ENCODE measurements around the gene PCK2. TPM values are rescaled to one million over a fixed set of nuclear protein-coding genes. Genes with fewer than 3 reads are reported as not detected.

The PCK2 gene
- total and polyA plus RNA-seq, 4 donors: 39.8 to 250 (median 221) TPM

DNA sequence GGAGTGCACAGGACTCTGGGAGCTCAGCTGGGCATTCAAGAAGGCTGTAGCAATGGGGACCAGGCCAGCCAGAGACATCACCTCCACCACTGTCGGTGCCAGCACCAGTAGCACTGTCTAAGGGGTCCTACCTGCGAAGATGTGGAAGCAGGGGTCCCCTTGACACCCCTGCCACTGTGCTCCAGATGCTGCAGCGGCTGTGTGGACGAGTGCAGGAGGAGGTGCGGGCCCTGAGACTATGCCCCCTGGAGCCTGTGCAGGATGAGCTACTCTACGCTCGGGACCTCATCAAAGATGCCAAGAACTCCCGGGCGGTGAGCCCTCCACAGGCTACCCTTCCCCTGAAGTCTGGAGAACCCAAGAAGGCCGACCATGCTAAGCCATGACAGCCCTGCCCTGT is 33.7 kb upstream of the PCK2 start:
- DNase-seq (ENCODE audit: low spot score): no peak
- H3K36me3 ChIP-seq (ENCODE audit: control insufficient read depth in 4 of 4, insufficient read depth in 3 of 4, low read depth in 1 of 4, low read length in 3 of 4): no peaks in the 10 kb centered on the region
- TF ChIP-seq MAX (IDR thresholded peaks at IDR 0.05) (no peak), JUND (IDR thresholded peaks at IDR 0.05) (no peak)
- no peaks in the 10 kb centered on the region for H3K9me3 ChIP-seq (ENCODE audit: control insufficient read depth in 4 of 4, low read length in 3 of 4)
- no peak overlapping the region for H3K27ac ChIP-seq (ENCODE audit: low read depth in 1 of 2, low read length in 2 of 2)
- no peak overlapping the region for H3K4me3 ChIP-seq (ENCODE audit: low read depth in 1 of 3, low read length in 3 of 3)
- no peaks in the 10 kb centered on the region for H3K27me3 ChIP-seq (ENCODE audit: control insufficient read depth in 4 of 4, insufficient read depth in 4 of 4, low read length in 3 of 4)
- peaks cover 34 to 80% (median 65%) of the 10 kb centered on the region in 4 donors for H3K4me1 ChIP-seq (ENCODE audit: control insufficient read depth in 4 of 4, insufficient read depth in 4 of 4, low read length in 3 of 4)
- H3K9ac ChIP-seq (ENCODE audit: low read depth in 1 of 2, low read length in 2 of 2): no peak overlapping the region
- WGBS: 95% methylated on average over 10 of the region's 10 CpGs

DNA sequence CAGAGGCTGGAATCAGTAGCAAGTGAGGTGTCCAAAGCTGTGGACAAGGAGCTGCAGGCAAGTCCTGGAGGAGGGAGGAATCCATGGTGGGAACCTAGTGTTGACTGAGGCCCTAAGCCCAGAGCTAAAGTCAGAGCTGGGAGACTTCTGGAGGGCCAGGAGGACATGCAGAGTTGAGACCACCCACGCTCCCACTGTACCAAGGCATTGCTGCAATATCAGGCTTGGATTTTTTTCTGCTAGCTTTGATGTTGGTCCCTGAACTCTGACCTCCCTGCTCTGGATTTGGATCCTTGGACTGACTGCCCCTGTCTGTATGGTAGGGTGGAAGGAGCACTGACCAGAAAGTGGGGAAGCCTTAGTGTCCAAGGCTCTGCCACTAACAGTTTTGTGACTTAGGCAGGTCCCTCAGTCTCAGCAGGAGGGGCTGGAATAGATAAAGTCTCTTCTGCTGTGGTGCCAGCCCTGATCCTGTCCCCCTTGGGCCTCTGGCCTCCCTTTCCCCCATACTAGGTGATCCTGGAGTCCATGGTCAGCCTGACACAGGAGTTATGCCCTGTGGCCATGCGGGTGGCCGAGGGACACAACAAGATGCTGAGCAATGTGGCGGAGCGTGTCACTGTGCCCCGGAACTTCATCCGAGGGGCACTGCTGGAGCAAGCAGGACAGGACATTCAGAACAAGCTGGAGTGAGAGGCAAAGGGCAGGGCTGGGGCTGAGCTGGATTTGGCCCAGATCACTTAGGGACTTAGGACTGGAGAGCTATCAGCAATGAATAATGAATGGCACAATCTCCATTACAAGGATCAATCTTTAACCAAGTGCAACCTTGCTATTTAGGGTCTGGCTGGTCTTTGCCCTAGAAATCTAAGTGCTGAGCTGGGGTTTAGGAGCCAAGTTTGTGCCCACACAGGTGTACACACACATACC is 32.9 kb upstream of the PCK2 start:
- Histone ChIP-seq H3K9me3 (ENCODE audit: control insufficient read depth in 4 of 4, low read length in 3 of 4) (no peaks in the 10 kb centered on the region), H3K36me3 (ENCODE audit: control insufficient read depth in 4 of 4, insufficient read depth in 3 of 4, low read depth in 1 of 4, low read length in 3 of 4) (no peaks in the 10 kb centered on the region), H3K27me3 (ENCODE audit: control insufficient read depth in 4 of 4, insufficient read depth in 4 of 4, low read length in 3 of 4) (no peaks in the 10 kb centered on the region), H3K9ac (ENCODE audit: low read depth in 1 of 2, low read length in 2 of 2) (no peak overlapping the region), H3K4me3 (ENCODE audit: low read depth in 1 of 3, low read length in 3 of 3) (no peak overlapping the region), H3K4me1 (ENCODE audit: control insufficient read depth in 4 of 4, insufficient read depth in 4 of 4, low read length in 3 of 4) (peaks cover 35 to 85% (median 71%) of the 10 kb centered on the region in 4 donors), H3K27ac (ENCODE audit: low read depth in 1 of 2, low read length in 2 of 2) (peak overlapping the region; percentile 44 to 71)
- no peak for TF ChIP-seq EGR1 (IDR thresholded peaks at IDR 0.05; ENCODE audit: low read depth in 2 of 2)
- TF ChIP-seq TAF1 (conservative IDR thresholded peaks at IDR 0.05): no peak
- TF ChIP-seq JUND (IDR thresholded peaks at IDR 0.05): peak in 1 of 2 donors; percentile 86
- TF ChIP-seq MAX (IDR thresholded peaks at IDR 0.05): no peak
- TF ChIP-seq REST (IDR thresholded peaks at IDR 0.05): peak; percentile 78
- TF ChIP-seq ZBTB33 (IDR thresholded peaks at IDR 0.05): no peak
- TF ChIP-seq HNF4G (IDR thresholded peaks at IDR 0.05): peak; percentile 97
- peak; percentile 66 for TF ChIP-seq FOXA2 (IDR thresholded peaks at IDR 0.05)
- TF ChIP-seq RAD21 (IDR thresholded peaks at IDR 0.05): peak; percentile 60 to 66
- no peak for TF ChIP-seq CTCF (IDR thresholded peaks at IDR 0.05; ENCODE audit: low read depth, low read length, missing input control)
- peak; percentile 66 for TF ChIP-seq NR2F2 (IDR thresholded peaks at IDR 0.05)
- peak; percentile 97 to 98 for TF ChIP-seq HNF4A (conservative IDR thresholded peaks at IDR 0.05)
- peak; percentile 44 for TF ChIP-seq FOXA1 (IDR thresholded peaks at IDR 0.05)
- peak in 1 of 2 donors; percentile 81 for TF ChIP-seq GABPA (IDR thresholded peaks at IDR 0.05 in 1 of 2, conservative IDR thresholded peaks at IDR 0.05 in 1 of 2)
- TF ChIP-seq, protein P1, sequence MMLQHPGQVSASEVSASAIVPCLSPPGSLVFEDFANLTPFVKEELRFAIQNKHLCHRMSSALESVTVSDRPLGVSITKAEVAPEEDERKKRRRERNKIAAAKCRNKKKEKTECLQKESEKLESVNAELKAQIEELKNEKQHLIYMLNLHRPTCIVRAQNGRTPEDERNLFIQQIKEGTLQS (IDR thresholded peaks at IDR 0.05): no peak
- TF ChIP-seq YY1 (IDR thresholded peaks at IDR 0.05): peak; percentile 91
- TF ChIP-seq RXRA (IDR thresholded peaks at IDR 0.05): peak; percentile 95 to 98
- TF ChIP-seq SP1 (IDR thresholded peaks at IDR 0.05): peak; percentile 100
- 41% methylated on average over 7 of the region's 7 CpGs for WGBS
- no peak for DNase-seq (ENCODE audit: low spot score)

All from liver (tissue), 9 donors.